Neutrophil (primary cell): Measurements from ENCODE around the gene GTPBP2.

Source experiments
- H3K27ac ChIP-seq: fragments of 200-600 bp; sonication (generic); 2 replicates; pipeline ENCODE4 v1.5.1; 2016; ENCODE audit warnings: mild to moderate bottlenecking, moderate library complexity
- H3K27me3 ChIP-seq: fragments of 200-600 bp; sonication (generic); 2 replicates; pipeline ENCODE4 v1.6.0; 2016; ENCODE audit warnings: mild to moderate bottlenecking
- H3K36me3 ChIP-seq: fragments of 200-600 bp; sonication (generic); 2 replicates; pipeline ENCODE4 v1.5.1; 2017
- H3K4me1 ChIP-seq, 2 experiments: fragments of 200-600 bp in 1 of 2; sonication (generic) in 1 of 2; 1 replicate in 1 of 2; 2 replicates in 1 of 2; pipeline versions ENCODE4 v1.5.1 to v1.6.1; 2013 to 2016; ENCODE audit warnings: low read depth in 1 of 2, low read length in 1 of 2, mild to moderate bottlenecking in 1 of 2, moderate library complexity in 1 of 2; ENCODE audit not compliant: control insufficient read depth in 1 of 2, insufficient read depth in 1 of 2
- H3K4me3 ChIP-seq, 2 experiments: fragments of 200-600 bp in 1 of 2; sonication (generic) in 1 of 2; 1 replicate in 1 of 2; 2 replicates in 1 of 2; pipeline ENCODE4 v1.5.1; 2013 to 2016; ENCODE audit warnings: low read depth in 1 of 2, low read length in 1 of 2, mild to moderate bottlenecking in 1 of 2, moderate library complexity in 1 of 2
- H3K9me3 ChIP-seq: fragments of 200-600 bp; sonication (generic); 2 replicates; pipeline ENCODE4 v1.5.1; 2016
- TF ChIP-seq, protein P1 (sequence below): fragments of 200-600 bp; sonication (generic); IDR thresholded peaks from 2 replicates; pipeline ENCODE4 v1.5.1; 2016; ENCODE audit warnings: antibody characterized with exemption

The GTPBP2 gene

DNA sequence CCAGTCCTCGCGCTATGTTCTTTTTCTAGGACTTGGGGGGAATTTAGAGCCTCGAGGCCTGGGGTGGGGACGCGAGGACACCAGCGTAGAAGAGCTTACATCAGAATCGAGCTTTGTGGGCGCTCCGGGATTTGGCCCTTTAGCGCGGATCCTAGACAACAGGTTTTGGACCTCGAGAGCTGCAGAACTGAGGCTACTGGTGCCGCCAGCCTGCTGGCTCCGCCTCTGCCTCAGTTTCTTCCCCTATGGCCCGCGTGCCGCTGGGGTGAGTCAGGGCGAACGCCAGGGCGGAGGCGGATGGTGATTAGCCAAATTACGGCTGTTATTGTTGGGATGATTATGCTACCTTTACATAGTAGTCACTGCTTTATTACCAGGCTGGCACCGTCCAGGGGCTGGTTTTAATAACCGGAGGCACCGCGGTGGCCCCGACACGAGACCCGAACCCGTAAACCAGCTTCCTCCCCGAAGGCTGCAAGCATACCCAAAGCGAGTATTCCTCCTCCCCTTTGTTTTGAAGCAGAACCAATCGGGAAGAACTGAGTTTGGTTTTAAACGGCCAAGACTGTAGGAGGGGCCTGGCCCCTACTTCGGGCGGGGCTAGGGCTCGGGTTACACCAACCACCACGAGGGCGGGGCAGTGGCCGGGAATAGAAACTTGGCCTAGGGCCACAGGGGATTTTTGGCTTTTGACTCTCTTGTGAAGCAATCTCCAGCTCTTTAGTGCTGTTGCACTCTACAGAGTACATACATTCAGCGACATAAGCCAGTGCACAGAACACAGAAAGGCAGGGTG lies 639 bp upstream of the GTPBP2 start:
- Histone ChIP-seq H3K9me3 (no peaks in the 10 kb centered on the region), H3K27ac (peak overlapping the region; percentile 88), H3K4me1 (peaks cover 42 to 43% of the 10 kb centered on the region in 2 experiments), H3K4me3 (peak overlapping the region; percentile 93 to 95), H3K36me3 (peaks cover 15% of the 10 kb centered on the region), H3K27me3 (no peaks in the 10 kb centered on the region)
- TF ChIP-seq, protein P1, sequence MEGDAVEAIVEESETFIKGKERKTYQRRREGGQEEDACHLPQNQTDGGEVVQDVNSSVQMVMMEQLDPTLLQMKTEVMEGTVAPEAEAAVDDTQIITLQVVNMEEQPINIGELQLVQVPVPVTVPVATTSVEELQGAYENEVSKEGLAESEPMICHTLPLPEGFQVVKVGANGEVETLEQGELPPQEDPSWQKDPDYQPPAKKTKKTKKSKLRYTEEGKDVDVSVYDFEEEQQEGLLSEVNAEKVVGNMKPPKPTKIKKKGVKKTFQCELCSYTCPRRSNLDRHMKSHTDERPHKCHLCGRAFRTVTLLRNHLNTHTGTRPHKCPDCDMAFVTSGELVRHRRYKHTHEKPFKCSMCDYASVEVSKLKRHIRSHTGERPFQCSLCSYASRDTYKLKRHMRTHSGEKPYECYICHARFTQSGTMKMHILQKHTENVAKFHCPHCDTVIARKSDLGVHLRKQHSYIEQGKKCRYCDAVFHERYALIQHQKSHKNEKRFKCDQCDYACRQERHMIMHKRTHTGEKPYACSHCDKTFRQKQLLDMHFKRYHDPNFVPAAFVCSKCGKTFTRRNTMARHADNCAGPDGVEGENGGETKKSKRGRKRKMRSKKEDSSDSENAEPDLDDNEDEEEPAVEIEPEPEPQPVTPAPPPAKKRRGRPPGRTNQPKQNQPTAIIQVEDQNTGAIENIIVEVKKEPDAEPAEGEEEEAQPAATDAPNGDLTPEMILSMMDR: no peak

DNA sequence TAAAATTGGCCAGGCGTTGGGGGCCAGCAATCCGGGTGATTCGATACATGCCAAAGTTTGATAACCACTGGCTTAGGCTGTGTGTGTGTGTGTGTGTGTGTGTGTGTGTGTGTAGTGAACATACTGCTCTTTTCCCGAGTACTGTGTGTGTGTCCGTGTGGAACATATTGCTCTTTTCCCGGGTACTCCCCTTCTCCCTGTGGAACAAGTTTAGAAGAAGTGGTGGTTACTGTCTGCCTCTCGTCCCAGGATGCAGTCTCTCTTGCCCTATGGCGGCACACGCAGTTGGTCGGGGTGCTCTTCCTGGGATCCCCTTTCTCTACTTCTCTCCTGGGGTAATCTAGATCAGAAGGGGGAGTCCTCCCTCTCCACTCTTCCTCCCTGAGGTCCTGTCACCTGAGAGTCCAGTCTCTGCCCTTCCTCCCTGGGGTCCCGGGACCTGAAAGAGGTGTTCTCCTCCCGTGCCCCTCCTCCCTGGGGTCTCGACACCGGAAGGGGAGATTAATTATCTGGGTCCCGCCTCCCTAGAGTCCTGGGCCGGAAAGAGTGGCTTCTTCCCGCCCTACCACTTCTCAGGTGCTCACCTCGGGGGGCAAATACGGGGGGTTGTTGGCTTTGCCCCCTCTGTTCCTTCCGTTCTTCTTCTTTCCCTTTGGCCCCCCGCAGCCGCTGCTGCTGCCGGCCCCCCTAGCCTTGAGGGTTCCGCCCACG lies 516 bp downstream of the GTPBP2 start:
- no peaks in the 10 kb centered on the region for H3K27me3 ChIP-seq
- TF ChIP-seq, protein P1: no peak
- peaks cover 27% of the 10 kb centered on the region for H3K36me3 ChIP-seq
- H3K4me3 ChIP-seq: peak overlapping the region; percentile 93 to 95
- peaks cover 42 to 43% of the 10 kb centered on the region in 2 experiments for H3K4me1 ChIP-seq
- H3K27ac ChIP-seq: peak overlapping the region; percentile 88
- no peaks in the 10 kb centered on the region for H3K9me3 ChIP-seq

DNA sequence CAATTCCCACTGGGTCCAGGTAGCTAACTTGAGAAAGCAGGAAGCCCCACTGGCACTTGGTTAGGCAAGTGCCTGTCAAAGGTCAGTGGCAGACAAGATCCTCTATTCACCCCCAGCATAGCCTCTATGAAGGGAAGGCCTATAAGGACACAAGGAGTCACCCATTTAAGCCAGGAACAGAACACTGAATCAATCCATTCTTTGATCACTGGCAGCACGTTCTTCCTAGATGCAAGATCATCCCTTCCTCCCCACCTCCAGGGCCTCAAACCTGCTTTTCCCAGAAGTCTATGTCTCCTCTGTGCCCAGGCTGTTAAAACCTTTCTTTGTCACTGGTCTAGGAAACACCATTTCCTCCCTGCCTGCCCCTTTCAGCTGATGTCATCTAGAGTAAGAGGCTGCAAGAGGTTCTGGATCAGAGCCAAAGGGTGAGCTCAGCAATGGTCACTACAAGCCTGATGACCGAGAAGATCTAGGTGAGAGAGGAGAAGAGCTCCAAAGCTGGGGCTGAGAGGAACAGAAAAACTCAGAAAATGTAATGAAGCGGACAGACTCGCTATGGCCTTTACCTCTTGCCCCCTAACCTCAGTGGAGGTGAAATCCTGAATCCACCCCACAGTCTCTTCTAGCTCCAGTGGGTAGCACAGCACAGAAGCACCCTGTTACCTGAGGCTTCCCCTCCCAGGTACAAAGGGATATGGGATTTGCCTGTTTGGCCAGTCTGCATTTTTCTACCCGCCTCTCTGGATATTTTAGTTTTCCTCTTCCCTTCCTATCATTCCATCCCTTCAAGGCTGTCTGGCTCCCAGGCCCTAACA lies 1.8 kb downstream of the GTPBP2 start:
- H3K4me3 ChIP-seq: peak overlapping the region in 1 of 2 experiments; percentile 0
- H3K27me3 ChIP-seq: no peaks in the 10 kb centered on the region
- peaks cover 42 to 43% of the 10 kb centered on the region in 2 experiments for H3K4me1 ChIP-seq
- TF ChIP-seq, protein P1: no peak
- H3K27ac ChIP-seq: peak overlapping the region; percentile 88
- H3K36me3 ChIP-seq: peaks cover 40% of the 10 kb centered on the region
- no peaks in the 10 kb centered on the region for H3K9me3 ChIP-seq

DNA sequence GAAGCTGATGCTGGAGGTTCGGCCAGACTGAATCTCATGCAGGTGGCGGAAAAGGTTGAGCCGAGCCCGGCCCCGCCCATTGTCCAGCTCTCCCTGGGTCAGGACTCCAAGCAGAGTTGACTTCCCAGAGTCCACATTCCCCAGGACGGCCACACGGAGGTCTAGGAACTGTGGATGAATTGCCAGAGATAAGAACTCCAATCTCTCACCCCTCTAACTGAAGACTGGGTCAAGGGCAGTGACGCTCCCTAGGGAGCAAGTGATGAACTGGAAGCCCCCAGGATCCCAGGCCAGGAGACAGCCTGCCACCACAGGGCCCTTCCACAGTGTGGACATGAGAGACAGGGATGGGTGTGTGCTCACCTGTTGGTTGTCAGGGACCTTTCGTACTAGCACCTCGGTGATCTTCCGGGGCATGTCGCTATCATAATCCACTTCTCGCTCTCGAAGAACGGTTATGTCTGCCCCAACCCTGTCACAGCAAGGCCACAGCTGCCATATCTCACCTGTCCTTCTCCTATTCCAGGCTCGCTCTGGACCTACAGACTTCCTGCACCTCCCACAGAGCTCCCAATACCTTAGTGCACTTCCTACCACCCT lies 3.6 kb downstream of the GTPBP2 start:
- Histone ChIP-seq H3K9me3 (no peaks in the 10 kb centered on the region), H3K27me3 (no peaks in the 10 kb centered on the region), H3K27ac (no peak overlapping the region), H3K4me1 (peaks cover 39 to 42% of the 10 kb centered on the region in 2 experiments), H3K4me3 (no peak overlapping the region), H3K36me3 (peaks cover 58% of the 10 kb centered on the region)
- TF ChIP-seq, protein P1: no peak

DNA sequence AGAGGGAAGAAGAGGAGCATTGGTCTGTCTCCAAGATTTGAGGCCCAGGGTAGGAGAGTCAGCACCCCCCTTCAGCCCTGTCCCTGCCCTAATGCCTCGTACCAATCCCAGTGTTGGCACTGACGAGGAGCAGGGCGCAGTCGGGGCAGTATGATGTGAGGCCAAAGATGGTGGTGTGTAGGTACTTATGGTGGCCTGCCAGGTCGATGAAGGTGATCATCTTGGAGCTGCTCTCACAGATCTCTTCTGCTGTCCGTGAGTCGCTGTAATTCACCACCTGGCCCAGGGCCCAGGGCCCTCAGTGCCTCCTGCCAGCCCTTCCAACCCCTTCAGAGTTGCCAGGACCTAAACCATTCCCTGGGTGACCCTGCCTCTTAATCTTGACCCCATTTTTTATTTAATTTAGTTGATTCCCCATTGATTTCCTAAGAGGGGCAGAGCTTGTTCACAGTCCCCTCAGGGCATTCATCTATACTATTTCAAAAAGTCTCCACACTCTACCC lies 4.2 kb downstream of the GTPBP2 start:
- Histone ChIP-seq H3K36me3 (peaks cover 64% of the 10 kb centered on the region), H3K9me3 (no peaks in the 10 kb centered on the region), H3K4me1 (peaks cover 32 to 36% of the 10 kb centered on the region in 2 experiments), H3K27me3 (no peaks in the 10 kb centered on the region), H3K4me3 (no peak overlapping the region), H3K27ac (no peak overlapping the region)
- TF ChIP-seq, protein P1: no peak
